ENCODE results near the gene GRM4.

The GRM4 gene

DNA sequence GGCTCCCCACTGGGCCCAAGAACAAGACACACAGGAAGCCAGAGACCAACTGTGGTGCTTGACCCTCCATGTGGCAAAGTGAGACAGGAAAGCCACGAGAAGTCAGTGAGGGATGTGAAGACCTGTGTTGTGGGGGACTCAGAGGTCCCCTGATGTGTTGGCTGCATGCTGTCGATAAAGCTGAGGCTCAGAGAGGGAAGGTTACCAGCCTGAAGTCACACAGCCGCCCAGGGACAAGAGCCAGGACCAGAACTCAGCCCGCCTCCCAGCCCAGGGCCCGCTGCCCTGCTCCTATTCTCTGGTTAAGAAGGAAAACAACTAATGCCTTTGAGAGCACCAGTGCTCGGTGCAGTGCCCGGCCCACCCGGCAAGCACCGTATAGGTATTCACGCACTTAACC, 63.5 kb downstream of the GRM4 start:
- DNase-seq = no peak

- no peak for DNase-seq
Measured at GRCh38 chr6:34080357-34080756, 65.5 kb downstream of the GRM4 start.

DNA sequence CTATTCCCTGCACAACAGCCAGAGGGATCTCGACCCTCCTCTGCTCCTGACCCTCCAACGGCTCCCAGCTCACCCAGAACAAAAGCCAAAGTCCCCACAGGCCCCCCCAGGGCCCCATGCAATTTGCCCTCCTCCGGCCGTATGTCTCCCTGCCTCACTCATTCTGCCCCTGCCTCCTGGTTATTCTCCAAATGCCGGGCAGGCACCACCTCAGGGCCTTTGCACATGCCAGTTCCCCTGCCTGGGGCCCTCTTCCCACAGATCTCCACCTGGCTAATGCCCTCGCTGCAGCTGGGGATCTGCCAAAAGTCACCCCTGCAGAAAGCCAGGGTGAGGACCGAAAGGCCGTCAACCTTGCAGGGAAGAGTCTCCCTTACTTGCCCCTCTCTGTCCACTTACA, 66.0 kb downstream of the GRM4 start:
- no peak for DNase-seq

- DNase-seq = no peak
Measured at GRCh38 chr6:34075906-34076305, 70.0 kb downstream of the GRM4 start.

GRCh38 chr6:34074064-34074742, 71.7 kb downstream of the GRM4 start:
- no peak for DNase-seq

- DNase-seq = no peak
Measured at GRCh38 chr6:34073540-34073939, 72.3 kb downstream of the GRM4 start.

DNA sequence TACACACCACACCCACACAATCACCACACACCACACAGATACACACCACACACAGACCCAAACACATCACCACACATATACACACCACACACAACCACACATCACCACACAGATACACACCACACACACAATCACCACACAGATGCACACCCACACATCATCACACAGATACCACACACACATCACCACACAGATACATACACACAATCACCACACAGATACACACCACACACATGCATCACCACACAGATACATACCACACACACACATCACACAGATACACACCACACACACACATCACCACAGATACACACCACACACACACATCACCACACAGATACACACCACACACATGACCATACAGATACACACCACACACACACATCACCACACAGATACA, 73.2 kb downstream of the GRM4 start:
- DNase-seq = no peak

- DNase-seq = no peak
Measured at GRCh38 chr6:34071884-34072379, 74.0 kb downstream of the GRM4 start.

DNA sequence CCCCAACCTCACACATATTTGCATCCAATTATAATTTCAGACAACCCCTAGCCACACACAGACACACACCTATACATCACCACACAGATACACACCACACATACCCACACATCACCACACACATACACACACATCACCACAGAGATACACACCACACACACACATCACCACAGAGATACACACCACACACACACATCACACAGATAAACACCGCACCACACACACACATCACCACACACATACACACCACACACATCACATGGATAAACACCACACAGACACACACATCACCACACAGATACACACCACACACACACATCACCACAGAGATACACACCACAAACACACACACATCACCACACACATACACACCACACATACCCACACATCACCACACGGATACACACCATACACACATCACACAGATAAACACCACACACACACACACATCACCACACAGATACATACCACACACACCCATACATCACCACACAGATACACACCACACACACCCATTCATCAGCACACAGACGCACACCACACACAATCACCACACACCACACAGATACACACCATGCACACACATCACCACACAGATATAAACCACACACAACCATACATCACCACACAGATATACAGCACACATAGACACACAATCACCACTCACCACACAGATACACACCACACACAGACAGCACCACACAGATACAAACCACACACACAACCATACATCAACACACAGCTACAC, 74.6 kb downstream of the GRM4 start:
- no peak for DNase-seq

DNA sequence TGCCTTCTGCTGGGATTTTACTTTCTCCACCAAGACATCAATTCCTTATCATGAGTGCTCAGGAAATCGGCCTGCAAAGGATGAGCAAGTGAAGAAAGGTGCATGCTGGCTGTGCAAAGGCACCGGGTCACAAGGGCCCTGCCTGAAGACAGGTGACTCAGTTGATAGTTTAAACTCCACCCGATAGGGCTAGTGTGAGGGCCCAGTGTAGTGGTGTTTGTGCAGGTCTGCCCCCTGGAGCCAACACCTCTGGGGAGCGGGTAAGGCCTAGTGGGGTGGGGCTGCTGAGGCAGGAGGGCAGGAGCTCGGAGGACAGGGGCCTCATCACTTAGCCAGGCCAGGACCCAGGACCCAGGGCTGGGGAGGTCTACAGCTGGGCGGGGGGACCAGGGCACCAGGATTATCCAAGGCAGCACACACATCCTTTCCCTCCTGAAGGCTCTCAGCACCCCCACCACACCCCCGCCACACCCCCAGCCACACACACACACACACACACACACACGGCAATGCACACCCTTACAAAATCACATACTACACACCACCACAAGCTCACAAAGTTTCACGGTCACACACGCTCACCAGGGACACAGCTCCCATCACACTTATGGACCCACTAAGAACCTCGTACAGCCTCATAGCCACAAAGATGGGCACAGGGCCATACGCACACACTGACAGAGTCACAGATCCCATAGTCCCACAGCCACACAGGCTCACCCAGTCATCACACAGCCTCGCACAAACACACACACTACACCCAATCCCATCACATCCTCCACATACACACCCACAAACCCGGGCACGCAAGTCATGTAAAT, 75.4 kb downstream of the GRM4 start:
- no peak for DNase-seq

DNA sequence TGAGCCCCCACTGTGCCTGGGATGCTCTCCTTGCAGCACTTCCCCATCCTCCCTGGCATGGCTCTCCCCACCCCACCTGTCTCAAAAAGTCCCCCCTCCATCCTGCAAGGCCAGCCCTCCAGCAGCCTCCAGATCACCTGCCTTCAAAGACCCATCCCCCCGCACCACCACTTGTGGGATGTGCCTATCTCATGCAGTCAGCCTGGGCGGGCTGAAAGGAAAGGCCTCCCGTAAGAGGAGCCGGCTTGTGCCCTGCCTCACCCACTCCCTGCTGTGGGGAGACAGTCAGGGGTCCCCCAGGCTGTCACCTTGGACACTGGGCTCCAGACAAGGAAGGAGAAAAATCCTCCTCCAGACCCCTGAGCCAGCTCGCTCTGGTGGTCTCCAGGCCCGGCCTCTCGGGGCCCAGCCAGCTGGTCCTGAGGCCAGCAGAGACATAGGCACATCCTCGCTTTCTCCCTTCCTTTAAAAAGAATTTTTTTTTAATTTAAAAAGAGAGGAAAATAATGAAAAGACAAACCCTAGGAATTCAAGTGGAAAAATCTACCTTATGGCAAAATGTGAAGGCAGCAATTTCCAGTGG, 77.3 kb downstream of the GRM4 start:
- no peak for DNase-seq

- no peak for DNase-seq
Measured at GRCh38 chr6:34067814-34068213, 78.1 kb downstream of the GRM4 start.

DNA sequence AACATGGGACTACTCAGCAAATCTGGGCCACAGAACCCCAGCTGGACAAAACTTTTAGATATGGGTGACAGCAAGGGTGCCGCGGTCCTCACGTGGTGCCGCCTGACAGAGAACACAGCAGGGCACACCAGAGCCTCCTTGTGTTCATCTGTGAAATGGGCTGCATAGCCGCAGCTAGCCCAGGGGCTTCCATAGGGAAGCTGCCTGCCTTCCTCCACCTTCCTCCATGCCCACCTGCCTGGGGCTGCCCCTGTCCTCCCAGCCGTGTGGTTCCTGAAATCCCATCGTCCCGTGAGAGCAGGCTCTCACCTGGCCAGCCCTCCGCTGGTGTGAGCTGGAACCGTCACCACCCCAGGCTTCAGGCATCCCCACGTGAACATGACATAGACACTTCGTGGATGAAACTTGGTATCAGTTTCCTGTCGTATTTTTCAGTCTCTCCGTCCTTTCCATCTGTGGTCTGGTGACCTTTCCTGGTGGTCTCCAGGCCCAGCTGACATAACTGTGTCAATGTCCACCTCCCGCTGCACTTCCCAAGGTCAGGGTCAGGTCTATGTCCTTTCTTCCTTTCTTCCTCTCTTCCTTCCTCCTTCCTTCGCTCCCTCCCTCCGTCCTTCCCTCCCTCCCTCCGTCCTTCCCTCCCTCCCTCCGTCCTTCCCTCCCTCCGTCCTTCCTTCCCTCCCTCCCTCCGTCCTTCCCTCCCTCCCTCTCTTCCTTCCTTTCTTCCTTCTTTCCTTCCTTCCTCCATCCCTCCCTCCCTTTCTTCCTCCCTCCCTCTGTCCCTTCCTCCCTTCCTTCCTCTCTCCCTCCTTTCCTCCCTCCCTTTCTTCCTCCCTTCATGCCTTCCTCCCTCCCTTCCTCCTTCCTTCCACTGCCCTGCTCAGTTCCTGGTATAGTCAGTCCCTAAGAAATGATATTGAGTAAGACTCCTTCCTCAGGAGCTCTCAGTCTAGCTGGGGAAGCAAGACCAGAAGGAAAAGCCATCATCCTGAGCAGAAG, 78.8 kb downstream of the GRM4 start:
- no peak for DNase-seq

DNA sequence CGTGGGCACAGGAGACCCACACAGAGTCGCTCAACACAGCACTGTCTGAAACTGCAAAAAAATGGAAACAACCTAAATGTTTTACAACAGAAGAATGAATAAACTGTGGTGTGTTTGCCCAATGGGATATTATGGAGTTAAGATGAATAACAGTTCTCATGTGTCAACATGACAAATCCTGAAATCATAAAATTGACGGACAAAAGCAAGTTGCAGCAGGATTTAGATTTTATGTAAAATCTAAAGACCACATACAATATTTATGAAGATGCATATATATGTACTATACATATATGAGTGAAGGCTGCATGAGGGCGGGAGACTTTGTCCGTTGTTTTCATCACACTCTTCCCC, 79.7 kb downstream of the GRM4 start:
- DNase-seq = no peak

GRCh38 chr6:34065466-34066217, 80.2 kb downstream of the GRM4 start:
- no peak for DNase-seq

DNA sequence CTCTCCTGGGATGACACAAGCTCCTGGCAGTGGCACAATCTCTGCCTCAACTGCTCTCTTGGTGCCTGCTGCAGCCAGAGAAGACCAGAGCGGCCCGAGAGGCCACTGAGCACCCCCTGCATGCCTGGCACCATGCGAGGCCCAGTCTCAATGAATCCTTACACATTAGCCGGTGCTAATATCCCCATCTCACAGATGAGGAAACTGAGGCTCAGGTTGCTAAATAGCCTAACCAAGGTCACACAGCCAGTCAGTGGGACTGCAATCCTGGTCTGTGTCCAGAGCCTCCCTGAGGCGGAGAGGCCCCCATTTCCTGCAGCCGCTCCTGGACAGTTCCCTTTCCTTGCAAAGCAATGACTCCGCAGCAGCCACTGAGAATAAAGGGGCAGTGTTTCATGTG, 81.2 kb downstream of the GRM4 start:
- DNase-seq = no peak

- no peak for DNase-seq
Measured at GRCh38 chr6:34063651-34064050, 82.2 kb downstream of the GRM4 start.

GRCh38 chr6:34062815-34063214, 83.1 kb downstream of the GRM4 start:
- no peak for DNase-seq

- no peak for DNase-seq
Measured at GRCh38 chr6:34062156-34062555, 83.7 kb downstream of the GRM4 start.

GRCh38 chr6:34061348-34061747, 84.5 kb downstream of the GRM4 start:
- no peak for DNase-seq

DNA sequence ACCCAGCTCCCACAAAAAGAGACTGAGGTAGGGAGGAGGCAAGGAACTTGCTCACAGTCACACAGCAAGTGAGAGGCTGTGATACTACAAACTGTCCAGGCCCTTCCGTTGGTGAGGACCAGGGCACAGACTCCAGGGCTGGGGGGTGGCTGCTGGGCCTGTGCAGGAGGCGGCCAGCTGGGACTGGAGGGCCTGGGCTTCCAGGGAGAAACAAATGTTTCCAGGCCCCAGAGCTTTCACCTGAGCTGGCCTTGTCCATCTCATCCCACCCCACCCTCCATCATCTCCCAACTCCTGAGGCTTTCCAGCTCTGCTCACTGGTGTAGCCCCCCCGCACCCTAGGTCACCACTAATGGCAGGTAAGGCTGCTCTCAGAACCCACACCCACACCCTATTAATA, 86.0 kb downstream of the GRM4 start:
- DNase-seq = no peak
